KG1 (cell line): ENCODE results near the gene MT2A.
"Not testable (repeated sequence)": the region's sequence is repeated elsewhere in the genome, so short reads cannot be mapped to it uniquely, and the experiment has no call there.

Source experiments
- DNase-seq: peaks from one replicate; lab custom pipeline; 2025; lab: John Stamatoyannopoulos, UW

The MT2A gene

GRCh38 chr16:56621665-56622445, 13.5 kb downstream of the MT2A start:
- DNase-seq: not testable (repeated sequence)

GRCh38 chr16:56623184-56623583, 14.8 kb downstream of the MT2A start:
- DNase-seq: not testable (repeated sequence)

GRCh38 chr16:56623637-56624036, 15.3 kb downstream of the MT2A start:
- no peak for DNase-seq

GRCh38 chr16:56625140-56625942, 17.0 kb downstream of the MT2A start, which contains the start of gene MT1E:
MT1E (plus strand) TSS chr16:56625781; CDS start chr16:56625852, 71 bp downstream.
- DNase-seq: no peak

- DNase-seq: no peak
These were observed 17.7 kb downstream of the MT2A start for GRCh38 chr16:56625943-56626654.

- DNase-seq: no peak
These were observed 18.3 kb downstream of the MT2A start for GRCh38 chr16:56626685-56627084.

GRCh38 chr16:56628486-56629350, 20.3 kb downstream of the MT2A start:
- DNase-seq: no peak

GRCh38 chr16:56629531-56629930, 21.1 kb downstream of the MT2A start:
- DNase-seq: no peak

GRCh38 chr16:56630134-56630533, 21.8 kb downstream of the MT2A start:
- no peak for DNase-seq

- DNase-seq: no peak
These were observed 22.8 kb downstream of the MT2A start for GRCh38 chr16:56631197-56631596.

GRCh38 chr16:56631832-56632155, 23.4 kb downstream of the MT2A start:
- no peak for DNase-seq

GRCh38 chr16:56632156-56632847, 23.9 kb downstream of the MT2A start, which contains the start of gene MT1M:
MT1M (plus strand) TSS chr16:56632659; CDS start chr16:56632732, 73 bp downstream.
- no peak for DNase-seq

- no peak for DNase-seq
These were observed 24.5 kb downstream of the MT2A start for GRCh38 chr16:56632848-56633365.

GRCh38 chr16:56633535-56633934, 25.2 kb downstream of the MT2A start:
- DNase-seq: no peak

- DNase-seq: no peak
These were observed 26.5 kb downstream of the MT2A start for GRCh38 chr16:56634715-56635440.

GRCh38 chr16:56635441-56635967, 27.1 kb downstream of the MT2A start:
- DNase-seq: no peak

- DNase-seq: no peak
These were observed 28.4 kb downstream of the MT2A start for GRCh38 chr16:56636616-56637413.

GRCh38 chr16:56637814-56638750, 29.7 kb downstream of the MT2A start, which contains the start of gene MT1A:
MT1A (plus strand) TSS chr16:56638666; CDS start chr16:56638739, 73 bp downstream.
- no peak for DNase-seq
